Adipocyte (in vitro differentiated cells): Measurements from ENCODE around the gene AOC2.
"Not testable (repeated sequence)": the region's sequence is repeated elsewhere in the genome, so short reads cannot be mapped to it uniquely, and the experiment has no call there.

Experiments
- DNase-seq: peaks from one replicate; pipeline ENCODE4 v3.0.0-alpha.2; 2015; ENCODE audit warnings: low read depth
- H3K27me3 ChIP-seq: replicated peaks from 2 replicates; pipeline ENCODE4 v1.7.0; 2013; ENCODE audit warnings: mild to moderate bottlenecking, low read length, moderate library complexity; ENCODE audit not compliant: control insufficient read depth, insufficient read depth
- H3K36me3 ChIP-seq: 2 replicates; pipeline ENCODE4 v1.7.0; 2013; ENCODE audit warnings: low read length, mild to moderate bottlenecking, moderate library complexity; ENCODE audit not compliant: control insufficient read depth, insufficient read depth, severe bottlenecking
- H3K4me1 ChIP-seq: 2 replicates; pipeline ENCODE4 v1.7.0; 2013; ENCODE audit warnings: mild to moderate bottlenecking, low read length, moderate library complexity; ENCODE audit not compliant: control insufficient read depth, insufficient read depth
- H3K4me3 ChIP-seq: 2 replicates; pipeline ENCODE4 v1.7.0; 2013; ENCODE audit warnings: mild to moderate bottlenecking, low read length, moderate library complexity
- H3K9ac ChIP-seq: 2 replicates; pipeline ENCODE4 v1.7.0; 2013; ENCODE audit warnings: mild to moderate bottlenecking, low read length, moderate library complexity
- H3K9me3 ChIP-seq: 2 replicates; pipeline ENCODE4 v1.7.0; 2013; ENCODE audit warnings: mild to moderate bottlenecking, low read length, moderate library complexity; ENCODE audit not compliant: control insufficient read depth

The AOC2 gene

DNA sequence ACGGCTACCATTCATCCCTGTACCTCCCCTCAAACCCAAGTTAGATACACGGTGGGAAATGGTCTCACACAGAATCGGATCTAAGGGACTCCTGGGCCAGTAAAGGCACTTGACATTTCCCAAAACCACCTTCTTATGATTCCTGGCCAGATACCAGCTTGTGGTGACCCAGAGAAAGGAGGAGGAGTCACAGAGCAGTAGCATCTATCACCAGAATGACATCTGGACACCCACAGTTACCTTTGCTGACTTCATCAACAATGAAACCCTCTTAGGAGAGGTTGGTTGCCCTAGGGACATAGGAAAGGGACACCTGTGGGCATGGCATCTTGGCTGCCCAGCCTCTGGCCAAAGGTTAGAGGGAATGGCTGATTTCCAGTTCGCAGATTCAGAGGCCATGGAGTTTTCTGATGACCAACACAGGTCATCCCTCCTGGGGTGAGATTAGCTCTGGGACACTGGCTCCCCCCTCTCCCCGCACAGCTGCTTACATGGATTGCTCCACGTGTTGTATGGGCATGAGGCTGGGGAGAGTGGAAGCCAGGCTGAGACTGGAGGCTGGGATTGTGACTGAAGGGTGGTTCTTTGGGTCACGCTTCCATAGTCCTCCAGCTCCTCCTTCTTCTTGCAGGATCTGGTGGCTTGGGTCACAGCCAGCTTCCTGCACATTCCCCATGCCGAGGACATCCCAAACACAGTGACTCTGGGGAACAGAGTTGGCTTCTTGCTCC is 5.2 kb downstream of the AOC2 start:
- no peaks in the 10 kb centered on the region for H3K9me3 ChIP-seq
- no peak for DNase-seq

DNA sequence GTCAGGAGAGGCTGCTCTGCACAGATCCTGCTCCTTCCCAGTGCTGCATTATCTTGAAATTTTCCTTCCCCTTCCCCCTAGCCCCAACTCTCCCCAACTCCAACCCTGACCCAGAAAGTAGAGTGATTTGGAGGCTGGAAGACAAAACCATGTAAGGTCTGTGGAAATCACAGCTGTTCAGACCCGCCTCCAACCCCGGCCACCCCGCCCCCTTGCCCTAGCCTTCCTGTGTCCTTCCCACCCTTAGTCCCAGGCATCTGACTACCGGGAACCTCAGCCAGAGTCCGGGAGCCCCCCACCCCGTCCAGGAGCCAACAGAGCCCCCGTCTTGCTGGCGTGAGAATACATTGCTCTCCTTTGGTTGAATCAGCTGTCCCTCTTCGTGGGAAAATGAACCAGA is 6.6 kb downstream of the AOC2 start, which contains the start of gene AOC3:
TSS of gene AOC3 (plus strand) at position 246 of the 400 bp plus-strand sequence. CDS start at position 391, 145 bp downstream.
- peaks cover 28% of the 10 kb centered on the region for H3K36me3 ChIP-seq
- H3K4me3 ChIP-seq, result peak within 1 kb of the TSS; percentile 87

More for the DNA sequence above, 5.2 kb downstream of the AOC2 start:
- H3K4me1 ChIP-seq, result peaks cover 72% of the 10 kb centered on the region
- no peaks in the 10 kb centered on the region for H3K27me3 ChIP-seq
- H3K9ac ChIP-seq, result peak overlapping the region; percentile 83
- peak overlapping the region; percentile 31 for H3K4me3 ChIP-seq
- H3K36me3 ChIP-seq, result peaks cover 25% of the 10 kb centered on the region

DNA sequence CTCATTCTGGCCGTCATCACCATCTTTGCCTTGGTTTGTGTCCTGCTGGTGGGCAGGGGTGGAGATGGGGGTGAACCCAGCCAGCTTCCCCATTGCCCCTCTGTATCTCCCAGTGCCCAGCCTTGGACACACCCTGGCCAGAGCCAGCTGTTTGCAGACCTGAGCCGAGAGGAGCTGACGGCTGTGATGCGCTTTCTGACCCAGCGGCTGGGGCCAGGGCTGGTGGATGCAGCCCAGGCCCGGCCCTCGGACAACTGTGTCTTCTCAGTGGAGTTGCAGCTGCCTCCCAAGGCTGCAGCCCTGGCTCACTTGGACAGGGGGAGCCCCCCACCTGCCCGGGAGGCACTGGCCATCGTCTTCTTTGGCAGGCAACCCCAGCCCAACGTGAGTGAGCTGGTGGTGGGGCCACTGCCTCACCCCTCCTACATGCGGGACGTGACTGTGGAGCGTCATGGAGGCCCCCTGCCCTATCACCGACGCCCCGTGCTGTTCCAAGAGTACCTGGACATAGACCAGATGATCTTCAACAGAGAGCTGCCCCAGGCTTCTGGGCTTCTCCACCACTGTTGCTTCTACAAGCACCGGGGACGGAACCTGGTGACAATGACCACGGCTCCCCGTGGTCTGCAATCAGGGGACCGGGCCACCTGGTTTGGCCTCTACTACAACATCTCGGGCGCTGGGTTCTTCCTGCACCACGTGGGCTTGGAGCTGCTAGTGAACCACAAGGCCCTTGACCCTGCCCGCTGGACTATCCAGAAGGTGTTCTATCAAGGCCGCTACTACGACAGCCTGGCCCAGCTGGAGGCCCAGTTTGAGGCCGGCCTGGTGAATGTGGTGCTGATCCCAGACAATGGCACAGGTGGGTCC is 7.2 kb downstream of the AOC2 start:
- Histone ChIP-seq H3K9ac (peak overlapping the region; percentile 90), H3K4me1 (peaks cover 55% of the 10 kb centered on the region), H3K4me3 (peak overlapping the region; percentile 87), H3K36me3 (peaks cover 34% of the 10 kb centered on the region)
- not testable (repeated sequence) for DNase-seq, H3K27me3 ChIP-seq, H3K9me3 ChIP-seq

More for the DNA sequence above, 6.6 kb downstream of the AOC2 start, which contains the start of gene AOC3:
- Histone ChIP-seq H3K9ac (peak within 1 kb of the TSS; percentile 90), H3K4me1 (peaks cover 61% of the 10 kb centered on the region), H3K27me3 (no peaks in the 10 kb centered on the region), H3K9me3 (no peaks in the 10 kb centered on the region)
- no peak for DNase-seq

DNA sequence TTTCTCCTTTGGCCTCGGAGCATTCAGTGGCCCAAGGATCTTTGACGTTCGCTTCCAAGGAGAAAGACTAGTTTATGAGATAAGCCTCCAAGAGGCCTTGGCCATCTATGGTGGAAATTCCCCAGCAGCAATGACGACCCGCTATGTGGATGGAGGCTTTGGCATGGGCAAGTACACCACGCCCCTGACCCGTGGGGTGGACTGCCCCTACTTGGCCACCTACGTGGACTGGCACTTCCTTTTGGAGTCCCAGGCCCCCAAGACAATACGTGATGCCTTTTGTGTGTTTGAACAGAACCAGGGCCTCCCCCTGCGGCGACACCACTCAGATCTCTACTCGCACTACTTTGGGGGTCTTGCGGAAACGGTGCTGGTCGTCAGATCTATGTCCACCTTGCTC is 8.0 kb downstream of the AOC2 start:
- H3K27me3 ChIP-seq, result no peaks in the 10 kb centered on the region
- DNase-seq, result no peak
- no peaks in the 10 kb centered on the region for H3K9me3 ChIP-seq
- H3K4me1 ChIP-seq, result peaks cover 51% of the 10 kb centered on the region
- H3K36me3 ChIP-seq, result peaks cover 41% of the 10 kb centered on the region
- peak overlapping the region; percentile 87 for H3K4me3 ChIP-seq
- peak overlapping the region; percentile 90 for H3K9ac ChIP-seq

DNA sequence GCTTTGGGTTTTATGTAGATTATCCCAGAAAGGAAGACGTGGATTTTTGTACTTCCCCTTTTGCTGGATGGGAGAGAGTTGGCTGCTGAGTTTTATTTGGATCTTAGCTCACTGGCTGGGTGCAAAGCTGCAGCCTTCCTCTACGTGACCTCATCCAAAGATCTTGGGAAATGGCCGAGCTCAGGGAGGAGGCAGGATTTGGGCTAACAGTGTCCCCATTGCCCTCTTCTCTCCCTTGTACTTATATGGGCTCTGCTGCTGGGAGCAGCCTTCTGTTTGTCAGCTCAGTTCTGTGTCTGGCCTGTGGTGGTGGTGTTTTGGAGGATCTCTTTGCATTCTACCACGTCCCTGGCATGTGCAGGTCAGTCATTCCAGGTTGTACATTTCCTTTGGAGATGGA is 8.6 kb downstream of the AOC2 start:
- Histone ChIP-seq H3K9me3 (no peaks in the 10 kb centered on the region), H3K4me3 (peak overlapping the region; percentile 87), H3K4me1 (peaks cover 45% of the 10 kb centered on the region), H3K36me3 (peaks cover 48% of the 10 kb centered on the region), H3K9ac (peak overlapping the region; percentile 90), H3K27me3 (no peaks in the 10 kb centered on the region)
- no peak for DNase-seq

DNA sequence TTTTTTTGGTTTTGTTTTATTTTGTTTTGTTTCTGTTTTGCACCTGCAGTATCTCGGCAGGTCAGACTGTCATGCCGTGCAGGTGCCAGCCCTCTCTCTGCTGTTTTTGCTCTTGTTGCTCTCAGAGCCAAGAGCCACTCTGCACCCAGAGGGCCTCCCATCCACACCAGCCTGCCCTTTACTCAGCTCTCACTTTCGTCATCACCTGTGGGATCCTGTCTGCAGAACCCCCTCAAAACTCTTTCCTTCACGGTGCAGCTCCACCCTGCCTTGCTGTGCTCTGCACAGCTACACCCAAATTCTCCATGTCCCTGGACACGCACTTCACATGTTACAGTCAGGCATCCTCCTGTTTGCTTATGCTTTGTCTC is 9.2 kb downstream of the AOC2 start:
- Histone ChIP-seq H3K36me3 (peaks cover 53% of the 10 kb centered on the region), H3K9me3 (no peaks in the 10 kb centered on the region), H3K4me3 (peak overlapping the region; percentile 87), H3K9ac (peak overlapping the region; percentile 90), H3K4me1 (peaks cover 40% of the 10 kb centered on the region), H3K27me3 (no peaks in the 10 kb centered on the region)
- no peak for DNase-seq

DNA sequence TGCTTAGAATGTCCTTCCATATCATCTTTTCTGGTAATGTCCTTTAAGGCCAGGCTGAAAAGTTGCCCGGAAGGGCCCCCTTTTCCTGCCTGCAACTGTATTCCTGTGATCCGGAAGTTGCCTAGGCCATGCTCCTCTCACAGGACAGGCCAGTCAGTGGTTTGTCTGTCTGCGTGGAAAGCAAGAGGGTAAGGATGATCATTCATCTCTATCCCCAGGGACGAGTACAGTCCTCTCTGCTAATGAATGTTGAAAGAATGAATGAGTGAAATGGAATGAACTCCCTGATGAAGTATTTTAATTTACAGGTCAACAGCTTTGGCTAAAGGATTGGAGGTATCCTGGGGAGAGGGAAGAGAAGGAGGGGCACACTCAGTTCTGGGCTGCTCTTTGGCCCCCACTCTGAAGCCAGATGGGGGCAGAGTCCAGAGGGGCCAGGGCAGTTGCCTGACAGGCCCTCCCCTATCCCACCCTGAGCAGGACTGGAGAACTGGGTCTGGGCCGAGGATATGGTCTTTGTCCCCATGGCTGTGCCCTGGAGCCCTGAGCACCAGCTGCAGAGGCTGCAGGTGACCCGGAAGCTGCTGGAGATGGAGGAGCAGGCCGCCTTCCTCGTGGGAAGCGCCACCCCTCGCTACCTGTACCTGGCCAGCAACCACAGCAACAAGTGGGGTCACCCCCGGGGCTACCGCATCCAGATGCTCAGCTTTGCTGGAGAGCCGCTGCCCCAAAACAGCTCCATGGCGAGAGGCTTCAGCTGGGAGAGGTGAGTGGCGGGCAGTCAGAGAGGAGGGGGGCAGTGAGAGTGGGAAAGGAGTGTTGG is 9.8 kb downstream of the AOC2 start:
- no peaks in the 10 kb centered on the region for H3K9me3 ChIP-seq
- peak overlapping the region; percentile 90 for H3K9ac ChIP-seq
- DNase-seq, result no peak
- H3K4me1 ChIP-seq, result peaks cover 34% of the 10 kb centered on the region
- H3K4me3 ChIP-seq, result peak overlapping the region; percentile 87
- peaks cover 54% of the 10 kb centered on the region for H3K36me3 ChIP-seq
- no peaks in the 10 kb centered on the region for H3K27me3 ChIP-seq

DNA sequence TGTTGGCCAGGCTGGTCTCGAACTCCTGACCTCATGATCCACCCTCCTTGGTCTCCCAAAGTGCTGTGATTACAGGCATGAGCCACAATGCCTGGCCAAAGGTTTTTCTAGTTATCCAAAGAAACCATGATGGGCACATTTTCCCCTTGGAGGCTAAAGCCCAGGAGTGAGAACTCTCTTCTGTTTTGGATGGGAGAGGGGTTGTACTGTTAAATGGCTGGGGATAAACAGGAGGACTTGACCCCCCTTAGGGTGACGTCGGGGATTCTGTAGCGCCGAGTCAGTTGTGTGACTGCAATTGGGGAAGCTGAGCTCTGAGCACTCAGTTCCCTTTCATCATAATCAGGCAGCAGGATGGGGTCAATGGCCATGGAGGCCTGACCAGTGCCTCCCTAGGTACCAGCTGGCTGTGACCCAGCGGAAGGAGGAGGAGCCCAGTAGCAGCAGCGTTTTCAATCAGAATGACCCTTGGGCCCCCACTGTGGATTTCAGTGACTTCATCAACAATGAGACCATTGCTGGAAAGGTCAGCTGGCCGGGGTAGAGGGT is 10.7 kb downstream of the AOC2 start:
- H3K4me3 ChIP-seq, result peak overlapping the region; percentile 87
- no peaks in the 10 kb centered on the region for H3K9me3 ChIP-seq
- no peaks in the 10 kb centered on the region for H3K27me3 ChIP-seq
- DNase-seq, result no peak
- H3K4me1 ChIP-seq, result peaks cover 25% of the 10 kb centered on the region
- H3K9ac ChIP-seq, result peak overlapping the region; percentile 90
- peaks cover 54% of the 10 kb centered on the region for H3K36me3 ChIP-seq

DNA sequence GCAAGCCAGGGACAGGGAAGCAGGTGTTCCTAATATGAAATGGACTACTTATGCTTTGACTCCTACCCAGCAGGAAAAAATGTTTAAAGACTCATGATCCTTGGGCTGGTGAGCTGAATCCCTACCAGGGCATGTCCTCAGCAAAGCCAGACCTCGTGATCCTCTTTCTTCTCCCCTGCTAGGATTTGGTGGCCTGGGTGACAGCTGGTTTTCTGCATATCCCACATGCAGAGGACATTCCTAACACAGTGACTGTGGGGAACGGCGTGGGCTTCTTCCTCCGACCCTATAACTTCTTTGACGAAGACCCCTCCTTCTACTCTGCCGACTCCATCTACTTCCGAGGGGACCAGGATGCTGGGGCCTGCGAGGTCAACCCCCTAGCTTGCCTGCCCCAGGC is 11.7 kb downstream of the AOC2 start:
- not testable (repeated sequence) for H3K9me3 ChIP-seq, H3K27me3 ChIP-seq, DNase-seq
- Histone ChIP-seq H3K4me3 (peak overlapping the region; percentile 87), H3K36me3 (peaks cover 54% of the 10 kb centered on the region), H3K4me1 (peaks cover 18% of the 10 kb centered on the region), H3K9ac (peak overlapping the region; percentile 90)

DNA sequence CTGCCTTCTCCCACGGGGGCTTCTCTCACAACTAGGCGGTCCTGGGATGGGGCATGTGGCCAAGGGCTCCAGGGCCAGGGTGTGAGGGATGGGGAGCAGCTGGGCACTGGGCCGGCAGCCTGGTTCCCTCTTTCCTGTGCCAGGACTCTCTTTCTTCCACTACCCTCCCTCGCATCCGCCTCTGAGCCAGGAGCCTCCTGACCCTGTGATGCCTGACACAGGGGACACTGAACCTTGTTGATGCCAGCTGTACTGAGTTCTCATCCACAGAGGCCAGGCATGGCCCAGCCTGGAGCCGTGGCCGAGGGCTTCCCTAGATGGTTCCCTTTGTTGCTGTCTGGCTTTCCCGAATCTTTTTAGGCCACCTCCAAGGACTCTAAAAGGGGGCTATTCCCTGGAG is 12.1 kb downstream of the AOC2 start:
- Histone ChIP-seq H3K36me3 (peaks cover 54% of the 10 kb centered on the region), H3K4me1 (peaks cover 18% of the 10 kb centered on the region), H3K9ac (peak overlapping the region; percentile 60), H3K4me3 (peak overlapping the region; percentile 65)
- not testable (repeated sequence) for H3K9me3 ChIP-seq, H3K27me3 ChIP-seq, DNase-seq
